Neural progenitor cell (in vitro differentiated cells): ENCODE measurements around the gene HSD17B1. TPM values are rescaled to one million over a fixed set of nuclear protein-coding genes. Genes with fewer than 3 reads are reported as not detected.
"Not testable (repeated sequence)": the region's sequence is repeated elsewhere in the genome, so short reads cannot be mapped to it uniquely, and the experiment has no call there.

ENCODE experiments used
- DNase-seq: peaks from one replicate; pipeline ENCODE4 v3.0.0-alpha.2; 2016; ENCODE audit warnings: low spot score
- H2AFZ ChIP-seq: fragments of 200-600 bp; sonication (generic); replicated peaks from 2 replicates; pipeline ENCODE4 v1.6.1; 2016; ENCODE audit warnings: antibody characterized with exemption
- H3F3A ChIP-seq: fragments of 200-600 bp; sonication (generic); 2 replicates; pipeline ENCODE4 v1.6.1; 2016; ENCODE audit warnings: antibody characterized with exemption, low read depth
- H3K27ac ChIP-seq: fragments of 200-600 bp; sonication (generic); 2 replicates; pipeline ENCODE4 v1.5.1; 2016; ENCODE audit warnings: mild to moderate bottlenecking
- H3K27me3 ChIP-seq: fragments of 200-600 bp; sonication (generic); 2 replicates; pipeline ENCODE4 v1.6.1; 2016; ENCODE audit warnings: mild to moderate bottlenecking, moderate library complexity
- H3K36me3 ChIP-seq: fragments of 200-600 bp; sonication (generic); 2 replicates; pipeline ENCODE4 v1.5.1; 2016
- H3K4me1 ChIP-seq: fragments of 200-600 bp; sonication (generic); 2 replicates; pipeline ENCODE4 v1.6.1; 2016; ENCODE audit warnings: mixed run types
- H3K4me2 ChIP-seq: fragments of 200-600 bp; sonication (generic); 2 replicates; pipeline ENCODE4 v1.6.1; 2016
- H3K4me3 ChIP-seq: fragments of 200-600 bp; sonication (generic); 2 replicates; pipeline ENCODE4 v1.5.1; 2016
- H3K79me2 ChIP-seq: fragments of 200-600 bp; sonication (generic); 2 replicates; pipeline ENCODE4 v1.6.1; 2016; ENCODE audit warnings: low read depth
- H3K9ac ChIP-seq: fragments of 200-600 bp; sonication (generic); 2 replicates; pipeline ENCODE4 v1.6.1; 2016
- H3K9me3 ChIP-seq: fragments of 200-600 bp; sonication (generic); 2 replicates; pipeline ENCODE4 v1.5.1; 2016; ENCODE audit warnings: low read depth
- H4K20me1 ChIP-seq: fragments of 200-600 bp; sonication (generic); 2 replicates; pipeline ENCODE4 v1.6.1; 2016; ENCODE audit warnings: low read depth
- H3K27ac Mint-ChIP-seq: 3 replicates; pipeline ENCODE4 v1.8.0; 2021; ENCODE audit warnings: mixed read lengths
- H3K27me3 Mint-ChIP-seq: 2 replicates; pipeline ENCODE4 v1.8.0; 2022; ENCODE audit warnings: low read depth, mild to moderate bottlenecking, inconsistent platforms, moderate library complexity, mixed read lengths; ENCODE audit not compliant: insufficient read depth
- H3K36me3 Mint-ChIP-seq: 3 replicates; pipeline ENCODE4 v1.8.0; 2021; ENCODE audit warnings: mixed read lengths
- H3K4me1 Mint-ChIP-seq: 3 replicates; pipeline ENCODE4 v1.8.0; 2021; ENCODE audit warnings: mixed read lengths
- H3K4me3 Mint-ChIP-seq: 3 replicates; pipeline ENCODE4 v1.8.0; 2021; ENCODE audit warnings: mild to moderate bottlenecking, moderate library complexity, mixed read lengths
- H3K9me3 Mint-ChIP-seq: 3 replicates; pipeline ENCODE4 v1.8.0; 2020; ENCODE audit warnings: mixed read lengths
- CTCF ChIP-seq: fragments of 200-600 bp; sonication (generic); IDR thresholded peaks from 2 replicates; pipeline ENCODE4 v1.5.1; 2017; ENCODE audit warnings: antibody characterized with exemption, mild to moderate bottlenecking
- EZH2 ChIP-seq: fragments of 200-600 bp; sonication (generic); IDR thresholded peaks from 2 replicates; pipeline ENCODE4 v1.6.1; 2017; ENCODE audit warnings: antibody characterized with exemption, mild to moderate bottlenecking, moderate library complexity
- EZH2phosphoT487 ChIP-seq: fragments of 200-600 bp; sonication (generic); IDR thresholded peaks from 2 replicates; pipeline ENCODE4 v1.6.1; 2017; ENCODE audit warnings: antibody characterized with exemption
- total RNA-seq: library from RNA; depleted of rRNA; stranded (reverse); fragments of >200 nt; gene quantifications from 2 replicates; pipeline ENCODE4 v1.2.3, GENCODE V29; 2015; ENCODE audit warnings: low replicate concordance

HSD17B1 gene
- total RNA-seq, 1 donor from 2014 or later = 2.2 TPM

GRCh38 chr17:42554250-42555121 is 1.8 kb downstream of the HSD17B1 start:
- Histone ChIP-seq H3K9me3 (no peaks in the 10 kb centered on the region), H3K79me2 (peaks cover 7% of the 10 kb centered on the region), H3K4me1 (peaks cover 16% of the 10 kb centered on the region), H3K4me2 (peak overlapping the region; percentile 82), H3K27me3 (no peaks in the 10 kb centered on the region), H3K9ac (peak overlapping the region; percentile 71), H3K4me3 (peak overlapping the region; percentile 86), H3F3A (peaks cover 32% of the 10 kb centered on the region), H4K20me1 (peaks cover 4% of the 10 kb centered on the region), H3K36me3 (no peaks in the 10 kb centered on the region), H3K27ac (peak overlapping the region; percentile 66), H2AFZ (peak overlapping the region; percentile 92)
- Mint-ChIP-seq H3K27me3 (no peaks in the 10 kb centered on the region), H3K9me3 (no peaks in the 10 kb centered on the region), H3K27ac (peak overlapping the region; percentile 83), H3K36me3 (no peaks in the 10 kb centered on the region), H3K4me1 (peaks cover 22% of the 10 kb centered on the region), H3K4me3 (peak overlapping the region; percentile 93)
- no peak for TF ChIP-seq EZH2
- TF ChIP-seq CTCF = no peak
- no peak for TF ChIP-seq EZH2phosphoT487
- peak; percentile 95 for DNase-seq

GRCh38 chr17:42555122-42555622 is 2.4 kb downstream of the HSD17B1 start:
- Mint-ChIP-seq H3K36me3 (no peaks in the 10 kb centered on the region), H3K27ac (peak overlapping the region; percentile 83), H3K4me1 (peaks cover 22% of the 10 kb centered on the region), H3K9me3 (no peaks in the 10 kb centered on the region), H3K4me3 (peak overlapping the region; percentile 93), H3K27me3 (no peaks in the 10 kb centered on the region)
- H3F3A ChIP-seq = peaks cover 33% of the 10 kb centered on the region
- TF ChIP-seq EZH2 = no peak
- TF ChIP-seq CTCF = no peak
- no peak for TF ChIP-seq EZH2phosphoT487
- no peak for DNase-seq
- H2AFZ ChIP-seq = peak overlapping the region; percentile 92
- H3K27ac ChIP-seq = peak overlapping the region; percentile 66
- no peaks in the 10 kb centered on the region for H3K36me3 ChIP-seq
- peak overlapping the region; percentile 71 for H3K9ac ChIP-seq
- H3K9me3 ChIP-seq = no peaks in the 10 kb centered on the region
- H3K4me1 ChIP-seq = peaks cover 16% of the 10 kb centered on the region
- H4K20me1 ChIP-seq = peaks cover 4% of the 10 kb centered on the region
- peak overlapping the region; percentile 82 for H3K4me2 ChIP-seq
- peaks cover 7% of the 10 kb centered on the region for H3K79me2 ChIP-seq
- peak overlapping the region; percentile 86 for H3K4me3 ChIP-seq
- H3K27me3 ChIP-seq = no peaks in the 10 kb centered on the region

- H2AFZ ChIP-seq, H3K27ac Mint-ChIP-seq, H3K27me3 ChIP-seq, H3K79me2 ChIP-seq, H3K27ac ChIP-seq, H3K27me3 Mint-ChIP-seq, H3K36me3 ChIP-seq, H3K9ac ChIP-seq, H3K9me3 ChIP-seq, H3K9me3 Mint-ChIP-seq, H4K20me1 ChIP-seq, H3K36me3 Mint-ChIP-seq: not testable (repeated sequence)
- Histone ChIP-seq H3K4me2 (peak overlapping the region; percentile 82), H3K4me1 (peaks cover 16% of the 10 kb centered on the region), H3K4me3 (peak overlapping the region; percentile 86), H3F3A (peaks cover 38% of the 10 kb centered on the region)
- peak; percentile 64 for DNase-seq
- Mint-ChIP-seq H3K4me3 (peak overlapping the region; percentile 93), H3K4me1 (peaks cover 17% of the 10 kb centered on the region)
- TF ChIP-seq CTCF = peak; percentile 49
Measured at GRCh38 chr17:42555961-42556617, 3.4 kb downstream of the HSD17B1 start.
